T-helper 1 cell treated with Interleukin-12 subunit alpha and Interleukin-12 subunit beta and Interleukin-4 antibody, amounts not matched to agents 30 μg/mL and 1 μg/mL, for 36 hours (primary cell): Measurements from ENCODE around the gene TTLL12.

Experiments used
- H3K27ac Mint-ChIP-seq: one replicate; pipeline ENCODE4 v1.8.0; 2021; ENCODE audit warnings: mild to moderate bottlenecking, mixed read lengths
- H3K27me3 Mint-ChIP-seq: one replicate; pipeline ENCODE4 v1.8.0; 2021; ENCODE audit warnings: low read depth, mixed read lengths
- H3K36me3 Mint-ChIP-seq: one replicate; pipeline ENCODE4 v1.8.0; 2021; ENCODE audit warnings: low read depth, mixed read lengths
- H3K4me1 Mint-ChIP-seq: one replicate; pipeline ENCODE4 v1.8.0; 2021; ENCODE audit warnings: low read depth, mixed read lengths
- H3K4me3 Mint-ChIP-seq: one replicate; pipeline ENCODE4 v1.8.0; 2021; ENCODE audit warnings: mild to moderate bottlenecking, moderate library complexity, mixed read lengths
- H3K9me3 Mint-ChIP-seq: one replicate; pipeline ENCODE4 v1.8.0; 2021; ENCODE audit warnings: mixed read lengths

TTLL12 gene

DNA sequence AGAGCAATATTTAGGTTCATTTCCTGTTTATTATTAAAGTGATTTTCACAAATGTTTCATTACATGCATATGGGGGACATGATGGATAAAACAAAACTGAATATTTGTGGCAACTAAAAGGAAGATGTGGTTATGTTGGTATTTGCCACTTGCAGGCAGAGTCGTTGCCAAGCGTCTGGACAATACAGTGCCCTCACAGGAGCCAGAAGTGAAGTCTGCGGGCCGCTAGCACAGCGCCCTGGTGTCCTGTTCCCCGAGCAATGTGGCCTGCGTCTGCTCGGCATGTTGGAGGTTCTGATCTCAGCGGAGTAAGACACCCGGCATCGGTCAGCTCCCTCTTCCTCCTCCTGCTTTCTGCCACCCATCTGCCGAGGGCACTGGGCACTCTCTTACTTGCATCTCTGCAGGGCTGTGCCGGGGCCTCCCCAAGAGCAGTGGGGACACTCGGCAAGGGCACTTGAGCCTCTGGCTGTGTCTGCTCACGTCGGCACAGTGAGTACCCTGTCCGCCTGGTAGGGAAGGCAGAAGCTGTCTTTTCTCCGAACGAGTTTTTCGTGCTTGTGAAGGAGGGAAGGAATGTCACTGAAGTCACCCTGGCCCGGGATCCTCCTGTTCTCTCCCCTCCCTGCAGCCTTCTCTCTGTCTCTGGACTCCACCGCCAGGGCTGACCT is 10.5 kb upstream of the TTLL12 start:
- H3K4me1 Mint-ChIP-seq = no peaks in the 10 kb centered on the region
- H3K36me3 Mint-ChIP-seq = no peaks in the 10 kb centered on the region
- peaks cover 13% of the 10 kb centered on the region for H3K27me3 Mint-ChIP-seq
- H3K27ac Mint-ChIP-seq = no peak overlapping the region
- H3K4me3 Mint-ChIP-seq = no peak overlapping the region
- no peaks in the 10 kb centered on the region for H3K9me3 Mint-ChIP-seq

- Mint-ChIP-seq H3K4me3 (no peak overlapping the region), H3K4me1 (peaks cover 8% of the 10 kb centered on the region), H3K27me3 (peaks cover 23% of the 10 kb centered on the region), H3K27ac (no peak overlapping the region), H3K9me3 (peaks cover 5% of the 10 kb centered on the region), H3K36me3 (peaks cover 5% of the 10 kb centered on the region)
These were observed 4.9 kb upstream of the TTLL12 start for GRCh38 chr22:43191831-43192230.

- Mint-ChIP-seq H3K4me3 (peak overlapping the region; percentile 50), H3K4me1 (peaks cover 19% of the 10 kb centered on the region), H3K27ac (peak overlapping the region; percentile 84), H3K9me3 (peaks cover 5% of the 10 kb centered on the region), H3K36me3 (peaks cover 7% of the 10 kb centered on the region), H3K27me3 (peaks cover 10% of the 10 kb centered on the region)
These were observed 2.1 kb upstream of the TTLL12 start for GRCh38 chr22:43188829-43189545.

- peaks cover 5% of the 10 kb centered on the region for H3K9me3 Mint-ChIP-seq
- peaks cover 10% of the 10 kb centered on the region for H3K27me3 Mint-ChIP-seq
- peaks cover 25% of the 10 kb centered on the region for H3K4me1 Mint-ChIP-seq
- peak overlapping the region; percentile 80 for H3K4me3 Mint-ChIP-seq
- H3K36me3 Mint-ChIP-seq = peaks cover 7% of the 10 kb centered on the region
- H3K27ac Mint-ChIP-seq = peak overlapping the region; percentile 93
These were observed 501 bp upstream of the TTLL12 start for GRCh38 chr22:43187171-43188099.

DNA sequence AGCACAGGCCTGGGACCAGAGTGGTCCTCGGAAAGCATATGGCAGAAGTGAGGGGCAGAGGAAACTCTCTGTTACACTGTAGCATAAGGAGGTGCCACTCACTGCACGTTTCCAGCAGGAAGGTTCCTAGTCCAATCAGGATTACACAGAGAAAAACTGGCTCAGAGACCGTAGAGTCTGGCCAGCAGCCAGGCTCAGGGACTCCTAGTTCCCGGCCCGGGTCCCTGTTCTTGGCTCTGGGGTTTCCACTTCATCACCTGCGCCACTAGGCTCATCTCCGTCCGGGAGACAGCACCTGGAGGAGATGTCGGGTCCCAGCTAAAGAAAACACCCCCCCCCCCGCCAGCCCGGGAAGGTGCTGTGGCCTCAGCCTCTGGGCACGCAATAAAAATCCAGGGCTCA is 1.1 kb downstream of the TTLL12 start:
- no peaks in the 10 kb centered on the region for H3K27me3 Mint-ChIP-seq
- peak overlapping the region; percentile 74 for H3K4me3 Mint-ChIP-seq
- peaks cover 9% of the 10 kb centered on the region for H3K36me3 Mint-ChIP-seq
- H3K4me1 Mint-ChIP-seq = peaks cover 25% of the 10 kb centered on the region
- H3K27ac Mint-ChIP-seq = no peak overlapping the region
- H3K9me3 Mint-ChIP-seq = no peaks in the 10 kb centered on the region

GRCh38 chr22:43183496-43184277 is 3.2 kb downstream of the TTLL12 start:
- peaks cover 5% of the 10 kb centered on the region for H3K36me3 Mint-ChIP-seq
- H3K27ac Mint-ChIP-seq = no peak overlapping the region
- H3K4me3 Mint-ChIP-seq = no peak overlapping the region
- no peaks in the 10 kb centered on the region for H3K27me3 Mint-ChIP-seq
- peaks cover 21% of the 10 kb centered on the region for H3K4me1 Mint-ChIP-seq
- H3K9me3 Mint-ChIP-seq = no peaks in the 10 kb centered on the region

GRCh38 chr22:43182726-43183125 is 4.2 kb downstream of the TTLL12 start:
- H3K36me3 Mint-ChIP-seq = peaks cover 5% of the 10 kb centered on the region
- peak overlapping the region; percentile 26 for H3K27ac Mint-ChIP-seq
- H3K27me3 Mint-ChIP-seq = no peaks in the 10 kb centered on the region
- H3K4me3 Mint-ChIP-seq = no peak overlapping the region
- peaks cover 18% of the 10 kb centered on the region for H3K4me1 Mint-ChIP-seq
- no peaks in the 10 kb centered on the region for H3K9me3 Mint-ChIP-seq

DNA sequence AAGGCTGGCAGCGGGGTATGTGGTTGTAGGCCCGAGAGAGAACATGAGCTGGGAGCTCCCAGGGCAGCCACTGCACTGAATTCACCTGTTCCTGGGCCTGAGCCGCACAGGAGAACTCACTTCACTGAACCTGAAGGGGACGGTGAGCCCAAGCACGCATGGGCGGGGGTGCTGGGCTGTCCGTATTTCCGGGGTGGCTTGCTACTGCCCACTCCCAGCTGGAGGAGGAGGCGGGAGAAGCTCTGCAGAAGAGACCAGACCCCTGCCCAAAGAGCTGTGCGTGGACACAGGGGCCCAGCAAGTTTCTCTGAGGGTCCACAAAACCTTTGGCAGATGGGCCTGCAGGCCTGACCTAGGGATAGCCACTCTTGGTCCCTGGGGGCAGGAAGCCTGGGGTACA is 4.8 kb downstream of the TTLL12 start:
- no peak overlapping the region for H3K4me3 Mint-ChIP-seq
- H3K36me3 Mint-ChIP-seq = peaks cover 5% of the 10 kb centered on the region
- peaks cover 16% of the 10 kb centered on the region for H3K4me1 Mint-ChIP-seq
- H3K27ac Mint-ChIP-seq = no peak overlapping the region
- no peaks in the 10 kb centered on the region for H3K27me3 Mint-ChIP-seq
- no peaks in the 10 kb centered on the region for H3K9me3 Mint-ChIP-seq

DNA sequence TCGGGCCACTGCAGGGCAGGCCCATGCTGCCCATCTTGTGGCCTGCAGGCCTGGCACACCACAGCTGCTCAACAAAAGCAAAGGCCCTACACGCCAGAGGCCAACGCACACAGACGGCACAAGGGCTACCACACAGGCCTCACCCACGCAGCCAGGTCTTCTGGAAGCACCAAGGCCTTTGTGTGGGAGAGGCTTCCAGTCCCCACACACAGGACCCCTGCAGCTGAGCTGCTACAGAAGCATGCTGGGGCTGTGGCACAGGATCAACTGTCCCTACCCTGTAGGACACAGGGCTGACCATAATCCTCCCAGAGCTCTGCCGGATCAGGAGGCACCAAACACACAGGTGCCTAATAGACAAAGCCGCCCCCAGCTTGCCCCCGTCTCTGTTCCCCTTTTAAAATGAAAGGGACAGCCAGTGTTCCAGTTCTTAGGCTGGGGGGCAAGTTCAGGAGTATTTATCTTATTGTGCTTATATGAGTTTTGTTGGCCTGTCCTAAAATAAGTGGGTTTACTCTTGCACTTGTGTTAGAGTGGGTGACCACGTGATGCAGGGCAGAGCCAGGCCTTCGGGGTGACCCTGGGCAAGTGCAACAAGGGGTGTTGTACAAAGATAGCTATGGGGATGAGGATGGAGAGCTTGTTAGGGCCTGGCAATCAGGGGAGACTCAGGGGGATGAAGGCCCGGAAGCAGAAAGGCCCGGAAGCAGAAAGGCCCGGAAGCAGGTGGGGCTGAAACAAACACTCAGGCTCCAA is 5.4 kb downstream of the TTLL12 start:
- Mint-ChIP-seq H3K9me3 (no peaks in the 10 kb centered on the region), H3K4me3 (no peak overlapping the region), H3K27ac (peak overlapping the region; percentile 64), H3K4me1 (peaks cover 16% of the 10 kb centered on the region), H3K27me3 (no peaks in the 10 kb centered on the region), H3K36me3 (peaks cover 5% of the 10 kb centered on the region)

DNA sequence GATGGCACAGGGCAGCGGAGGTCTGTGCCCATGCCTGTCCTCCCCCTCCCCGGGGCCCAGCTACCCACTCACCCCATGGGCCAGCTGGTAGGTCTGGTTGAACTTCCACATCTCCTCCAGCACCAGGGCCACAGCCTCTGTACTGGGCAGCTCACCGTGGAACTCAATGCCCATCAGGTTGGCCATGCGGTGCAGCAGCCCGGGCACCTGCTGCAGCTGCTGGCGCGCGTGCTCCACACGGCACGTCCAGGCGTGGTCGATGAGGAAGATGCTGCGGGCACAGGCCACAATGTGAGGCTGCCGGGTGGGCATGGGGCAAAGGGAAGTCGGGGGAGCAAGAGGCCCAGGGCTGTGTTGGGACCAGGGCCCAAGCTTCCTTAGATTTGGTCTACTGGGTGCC is 6.3 kb downstream of the TTLL12 start:
- H3K4me1 Mint-ChIP-seq = peaks cover 15% of the 10 kb centered on the region
- H3K36me3 Mint-ChIP-seq = peaks cover 8% of the 10 kb centered on the region
- H3K4me3 Mint-ChIP-seq = no peak overlapping the region
- no peaks in the 10 kb centered on the region for H3K9me3 Mint-ChIP-seq
- no peaks in the 10 kb centered on the region for H3K27me3 Mint-ChIP-seq
- no peak overlapping the region for H3K27ac Mint-ChIP-seq

DNA sequence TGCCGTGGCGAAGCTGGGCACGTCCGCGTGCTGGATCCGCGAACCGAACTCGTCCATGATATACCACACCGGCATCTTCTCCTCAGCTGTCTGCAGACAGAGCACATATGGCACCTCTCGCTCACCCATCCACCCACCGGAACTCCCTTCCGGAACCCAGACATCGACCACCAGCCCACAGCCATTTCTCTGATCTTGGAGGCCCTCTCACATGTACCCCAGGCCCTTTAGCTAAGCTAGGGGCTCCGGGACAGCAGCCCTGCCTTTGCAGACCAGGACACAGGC is 7.1 kb downstream of the TTLL12 start:
- Mint-ChIP-seq H3K27me3 (no peaks in the 10 kb centered on the region), H3K4me3 (no peak overlapping the region), H3K27ac (no peak overlapping the region), H3K36me3 (peaks cover 8% of the 10 kb centered on the region), H3K4me1 (peaks cover 10% of the 10 kb centered on the region), H3K9me3 (no peaks in the 10 kb centered on the region)

DNA sequence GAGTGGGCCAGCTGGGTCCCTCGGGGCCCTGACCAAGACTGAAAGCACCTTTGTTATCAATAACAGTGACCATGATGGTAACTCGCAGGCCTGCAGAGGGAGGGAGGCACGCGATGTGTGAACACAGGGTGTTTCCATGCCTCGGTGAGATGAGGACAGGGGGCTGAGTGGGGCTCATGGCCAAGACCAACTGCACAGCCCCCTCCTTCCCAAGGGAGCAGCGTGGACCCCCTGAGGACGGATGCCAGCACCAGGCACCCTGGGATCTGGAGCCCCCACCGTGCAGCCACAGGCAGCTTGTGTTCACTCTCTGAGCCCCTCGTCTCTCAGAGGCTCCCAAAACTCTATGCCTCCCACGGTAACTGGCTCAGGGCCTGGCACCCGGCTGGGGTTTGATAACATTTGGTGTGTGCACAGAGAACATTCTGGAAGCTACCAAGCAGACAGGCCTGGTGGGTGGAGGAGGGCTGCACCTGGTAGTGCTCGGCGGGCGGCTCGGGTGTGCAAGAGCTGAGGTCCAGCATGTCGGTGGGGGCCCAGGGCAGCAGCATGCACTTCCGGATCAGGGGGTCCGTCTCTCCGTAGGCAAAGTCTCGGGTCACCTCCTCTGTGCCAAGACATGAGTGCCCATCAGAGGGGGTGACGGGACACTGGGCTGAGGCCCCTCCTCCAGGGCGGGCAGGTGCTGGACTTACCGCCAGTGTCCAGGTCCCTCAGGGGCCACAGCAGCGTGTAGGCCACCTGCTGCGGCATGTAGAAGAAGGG is 7.6 kb downstream of the TTLL12 start:
- H3K9me3 Mint-ChIP-seq = no peaks in the 10 kb centered on the region
- no peak overlapping the region for H3K27ac Mint-ChIP-seq
- peaks cover 8% of the 10 kb centered on the region for H3K36me3 Mint-ChIP-seq
- H3K4me1 Mint-ChIP-seq = peaks cover 9% of the 10 kb centered on the region
- H3K4me3 Mint-ChIP-seq = no peak overlapping the region
- H3K27me3 Mint-ChIP-seq = no peaks in the 10 kb centered on the region

- no peaks in the 10 kb centered on the region for H3K4me1 Mint-ChIP-seq
- peaks cover 13% of the 10 kb centered on the region for H3K36me3 Mint-ChIP-seq
- no peak overlapping the region for H3K4me3 Mint-ChIP-seq
- no peaks in the 10 kb centered on the region for H3K9me3 Mint-ChIP-seq
- no peaks in the 10 kb centered on the region for H3K27me3 Mint-ChIP-seq
- H3K27ac Mint-ChIP-seq = no peak overlapping the region
These were observed 9.5 kb downstream of the TTLL12 start for GRCh38 chr22:43177479-43177878.
